ENCODE results near the gene FAM13B.
"Not testable (repeated sequence)": the region's sequence is repeated elsewhere in the genome, so short reads cannot be mapped to it uniquely, and the experiment has no call there.

FAM13B gene

DNA sequence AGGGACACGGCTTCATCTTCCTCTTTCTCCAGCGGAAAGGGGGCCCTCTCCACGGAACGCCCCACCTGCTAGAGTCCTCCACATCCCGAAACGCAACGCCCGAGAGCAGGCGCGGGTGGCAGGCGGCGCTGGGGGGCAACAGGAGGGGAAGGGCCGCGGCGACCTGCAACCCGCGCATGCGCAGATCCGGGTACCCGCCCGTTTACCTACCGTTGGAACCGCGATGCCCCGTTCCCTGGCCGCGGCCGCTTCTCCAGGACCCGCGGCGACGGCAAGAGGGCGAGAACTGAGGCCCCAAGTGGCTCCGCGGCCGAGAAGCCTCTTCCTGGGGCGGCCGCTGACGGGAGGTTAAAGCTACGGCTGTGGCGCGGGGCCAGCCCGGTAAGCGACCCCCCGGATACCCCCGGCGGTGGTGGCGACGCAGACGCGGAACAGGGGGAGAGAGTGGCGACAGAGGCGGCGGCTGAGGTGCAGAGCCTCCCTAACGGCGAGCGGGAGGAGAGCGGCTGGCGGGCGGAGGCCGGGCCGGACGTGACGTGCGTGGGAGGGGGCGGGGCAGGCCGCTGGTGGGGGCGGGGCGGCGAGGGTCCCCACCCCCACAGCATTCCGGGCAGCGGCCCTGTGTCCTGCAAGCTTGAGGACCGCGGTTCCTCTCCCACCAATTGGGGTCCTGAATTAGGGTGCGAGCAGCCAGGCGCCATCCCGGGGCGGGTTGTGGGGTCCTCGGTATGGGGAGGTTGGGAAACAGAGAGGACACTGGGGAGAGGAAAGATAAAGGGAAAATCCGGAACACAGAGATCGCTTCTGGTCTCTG lies at the start of gene FAM13B:
Gene FAM13B, minus strand, starts transcription at position 508 of the 814 bp plus-strand sequence. CDS start 13,968 bp downstream, outside the sequence.
- peak; percentile 95 for DNase-seq (ENCODE audit: low spot score)

DNA sequence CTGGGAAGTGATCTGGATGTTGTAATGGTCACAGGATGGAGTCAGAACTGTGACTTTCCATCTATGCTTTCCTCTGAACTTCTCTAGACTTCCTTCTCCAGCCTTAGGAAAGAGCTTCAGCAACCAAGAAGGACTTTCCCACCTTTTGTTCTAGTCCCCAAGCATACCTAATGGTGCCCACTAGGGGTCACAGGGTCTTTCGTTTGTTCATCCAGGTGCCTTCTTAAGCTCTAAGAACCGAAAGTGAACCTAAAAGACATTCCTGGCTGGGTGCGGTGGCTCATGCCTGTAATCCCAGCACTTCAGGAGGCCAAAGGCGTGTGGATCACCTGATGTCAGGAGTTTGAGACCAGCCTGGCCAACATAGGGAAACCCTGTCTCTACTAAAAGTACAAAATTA lies 49.2 kb upstream of the FAM13B start:
- DNase-seq (ENCODE audit: low spot score), result no peak

DNA sequence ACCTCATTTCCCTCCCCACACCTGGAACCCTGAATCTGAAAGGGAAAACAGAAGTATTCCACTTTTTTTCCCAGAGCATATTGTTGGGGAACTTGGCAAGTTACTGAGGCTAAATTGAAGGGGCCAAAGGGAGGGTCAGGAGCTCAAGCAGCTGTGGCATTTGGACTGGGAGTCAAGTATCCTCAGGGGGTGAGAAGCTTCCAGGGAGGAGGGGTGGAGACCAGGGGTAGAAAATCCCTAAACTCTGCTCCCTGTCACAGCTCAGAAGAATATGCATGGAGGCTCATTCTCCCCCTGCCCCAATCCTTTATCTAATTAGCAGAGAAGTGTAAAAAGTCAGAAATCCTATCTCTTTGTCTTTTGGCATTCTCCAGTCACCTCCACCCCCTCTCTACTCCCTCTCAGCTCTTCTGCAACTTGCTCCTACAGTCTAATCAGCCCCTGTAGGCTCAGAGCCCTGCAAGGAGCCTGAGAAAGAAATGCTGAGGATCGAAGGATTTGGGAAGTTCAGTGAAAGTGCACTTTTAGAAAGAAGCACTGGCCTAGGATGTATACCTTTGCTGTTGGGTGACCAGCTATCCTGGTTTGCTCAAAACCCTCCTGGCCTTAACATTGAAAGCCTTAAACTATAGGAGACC lies 45.2 kb upstream of the FAM13B start:
- no peak for DNase-seq (ENCODE audit: low spot score)

DNA sequence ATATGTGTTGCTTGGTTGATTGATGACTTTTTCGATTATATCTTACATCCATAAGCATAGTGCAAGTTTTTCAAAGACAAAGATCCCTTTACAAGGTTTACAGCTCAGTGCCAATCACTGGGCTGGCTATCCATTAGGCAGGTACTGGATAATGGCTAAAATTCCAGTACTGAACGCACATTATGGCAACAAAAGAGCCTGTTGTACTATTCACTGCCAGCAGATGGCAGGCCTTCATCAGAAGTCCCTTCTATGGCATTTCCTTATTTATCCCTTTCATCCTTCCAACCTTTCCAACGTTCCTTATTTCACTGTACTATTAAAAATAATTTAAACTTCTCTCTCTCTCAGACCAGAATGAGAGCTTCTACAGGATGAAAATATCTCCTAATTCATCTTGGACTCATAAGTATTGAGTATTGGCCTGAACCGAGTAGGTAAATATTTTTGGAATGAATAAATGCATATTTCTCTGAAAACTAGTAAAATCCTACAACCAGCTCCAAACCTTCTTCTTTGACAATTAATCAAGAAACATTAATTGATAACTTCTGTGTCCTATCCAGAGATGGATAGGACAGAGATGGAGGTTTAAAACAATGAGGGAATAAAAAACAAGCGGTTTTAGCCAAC lies 44.3 kb upstream of the FAM13B start:
- peak; percentile 83 for DNase-seq (ENCODE audit: low spot score)

DNA sequence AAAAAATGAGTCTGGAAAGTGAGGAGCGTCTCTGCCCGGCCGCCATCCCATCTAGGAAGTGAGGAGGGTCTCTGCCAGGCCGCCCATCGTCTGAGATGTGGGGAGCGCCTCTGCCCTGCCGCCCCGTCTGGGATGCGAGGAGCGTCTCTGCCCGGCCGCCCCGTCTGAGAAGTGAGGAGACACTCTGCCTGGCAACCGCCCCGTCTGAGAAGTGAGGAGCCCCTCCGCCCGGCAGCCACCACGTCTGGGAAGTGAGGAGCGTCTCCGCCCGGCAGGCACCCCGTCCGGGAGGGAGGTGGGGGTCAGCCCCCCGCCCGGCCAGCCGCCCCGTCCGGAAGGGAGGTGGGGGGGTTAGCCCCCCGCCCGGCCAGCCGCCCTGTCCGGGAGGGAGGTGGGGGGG lies 37.1 kb upstream of the FAM13B start:
- not testable (repeated sequence) for DNase-seq (ENCODE audit: low spot score)

DNA sequence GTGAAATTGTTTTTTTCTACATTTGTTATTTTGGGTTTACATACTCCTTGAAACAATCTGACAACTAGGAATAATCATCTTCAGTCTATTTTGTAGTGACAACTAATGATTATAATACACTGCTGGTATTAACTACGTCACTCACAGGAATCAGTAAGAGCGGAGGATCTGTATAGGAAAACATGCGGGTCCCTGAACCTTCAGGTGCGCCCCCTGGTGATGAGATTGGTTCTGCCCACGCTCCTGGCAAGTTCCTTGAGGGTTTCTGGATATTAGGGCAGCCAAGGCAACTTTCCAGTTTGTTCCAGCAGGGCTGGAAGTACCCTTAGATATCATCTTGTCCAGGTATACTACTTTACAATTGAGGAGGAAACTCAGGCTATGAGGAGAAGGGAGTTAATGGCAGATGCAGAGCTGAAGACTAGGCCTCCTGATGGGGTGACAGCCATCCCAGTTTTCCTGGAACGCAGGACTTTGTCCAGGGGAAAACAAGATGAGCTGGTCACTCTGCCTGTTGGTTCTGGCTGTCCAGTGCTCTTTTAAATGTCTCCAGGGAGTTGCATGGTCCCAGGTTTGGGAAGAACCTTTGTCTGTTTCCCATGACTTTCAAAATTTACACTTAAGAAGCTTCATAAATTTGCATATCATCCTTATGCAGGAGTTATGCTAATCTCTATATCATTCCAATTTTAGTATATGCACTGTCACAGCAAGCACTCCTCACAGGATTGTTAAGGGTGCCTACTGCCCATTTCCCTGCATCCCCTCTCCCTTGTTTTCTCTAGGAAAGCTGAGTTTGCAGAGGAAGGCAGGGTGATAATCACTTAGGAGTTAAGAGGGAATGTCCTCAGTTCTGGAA lies 36.1 kb upstream of the FAM13B start:
- DNase-seq (ENCODE audit: low spot score), result peak; percentile 78

DNA sequence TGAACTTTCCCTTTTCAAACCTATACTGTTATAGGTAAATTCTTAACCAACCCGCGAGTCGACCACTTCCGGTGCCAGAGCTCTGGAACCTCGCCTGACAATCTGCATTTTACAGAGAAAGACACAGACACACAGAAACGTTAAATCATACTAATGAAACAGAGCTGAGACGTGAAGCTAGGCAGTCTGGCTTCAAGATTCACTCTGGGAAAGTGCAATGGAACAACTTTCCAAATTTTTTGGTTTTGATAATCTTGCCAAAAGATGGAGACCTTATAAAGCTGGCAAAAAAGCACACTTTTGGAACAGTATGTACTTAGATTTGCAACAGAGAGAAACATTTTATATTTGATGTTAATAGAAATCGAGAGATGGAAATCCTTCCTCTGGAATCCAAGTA lies 35.1 kb upstream of the FAM13B start:
- no peak for DNase-seq (ENCODE audit: low spot score)

DNA sequence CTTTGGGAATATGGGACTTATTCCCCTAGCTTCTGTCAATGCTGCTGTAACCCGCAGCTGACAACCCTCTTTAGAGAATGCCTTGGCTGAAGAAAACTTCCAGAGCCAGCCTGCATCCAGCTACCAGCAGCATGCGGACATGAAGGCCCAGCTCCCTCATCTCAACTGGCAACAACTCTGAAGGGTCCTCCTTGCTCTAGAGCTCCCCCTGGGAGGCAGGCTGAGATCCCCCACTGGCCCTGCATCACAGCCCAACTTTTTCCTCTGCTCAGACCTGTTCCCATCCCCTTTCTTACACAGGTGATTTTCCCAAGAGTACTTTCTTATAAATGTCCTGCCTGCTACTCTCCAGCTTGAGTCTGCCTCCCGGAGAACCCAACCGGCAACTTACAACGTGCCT lies 32.2 kb upstream of the FAM13B start:
- peak; percentile 32 for DNase-seq (ENCODE audit: low spot score)

DNA sequence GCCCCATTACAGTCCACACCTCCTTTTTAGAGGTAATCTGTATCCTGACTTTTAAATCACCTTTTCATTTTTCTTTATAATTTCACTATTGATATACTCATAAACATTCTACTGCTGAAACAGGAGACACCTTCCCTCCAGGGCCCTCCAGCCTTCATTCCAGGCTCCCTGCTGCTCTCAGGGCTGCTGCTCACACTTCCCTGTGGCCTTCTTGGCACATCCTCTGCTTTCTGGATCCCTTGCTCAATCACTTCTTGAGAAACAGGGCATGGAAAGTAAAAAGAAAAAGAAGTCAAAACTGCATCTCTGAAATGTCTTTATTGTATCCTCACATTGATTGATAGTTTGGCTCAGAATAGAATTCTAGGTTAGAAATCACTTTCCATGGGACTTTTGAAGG lies 31.6 kb upstream of the FAM13B start:
- DNase-seq (ENCODE audit: low spot score), result no peak

DNA sequence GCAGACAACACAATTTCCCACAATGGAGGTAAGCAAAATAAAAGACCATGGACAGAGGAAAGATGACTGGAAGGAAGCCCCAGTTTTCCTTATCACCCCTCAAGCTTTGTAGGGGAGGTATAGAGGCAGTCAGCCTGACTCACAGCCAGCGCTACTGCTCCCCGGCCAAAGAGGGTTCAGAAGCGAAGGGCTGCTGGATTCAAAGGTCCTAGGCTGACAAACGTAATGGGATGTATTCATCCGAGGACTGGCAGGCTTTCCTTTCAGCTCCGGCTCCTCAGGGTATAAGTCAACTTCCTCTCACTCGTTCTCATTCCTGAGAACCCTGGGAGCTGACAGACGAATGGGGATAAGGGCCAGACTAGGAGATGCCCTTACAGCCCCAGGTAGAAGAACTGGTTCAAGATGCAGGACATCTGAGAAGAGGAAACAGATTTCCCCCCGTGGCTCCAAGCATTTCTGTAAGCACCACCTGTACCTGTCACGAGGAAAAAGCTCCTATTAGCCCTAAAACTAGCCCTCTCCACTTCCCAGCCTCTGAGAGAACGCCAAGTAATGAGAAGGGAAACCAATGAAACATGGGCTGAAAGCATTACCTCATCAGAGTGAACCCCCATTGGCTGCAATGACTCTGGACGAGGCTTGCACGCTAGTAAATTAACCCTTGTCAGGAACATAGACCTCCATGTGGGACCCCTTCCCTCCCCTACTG lies 22.1 kb upstream of the FAM13B start:
- peak; percentile 57 for DNase-seq (ENCODE audit: low spot score)

DNA sequence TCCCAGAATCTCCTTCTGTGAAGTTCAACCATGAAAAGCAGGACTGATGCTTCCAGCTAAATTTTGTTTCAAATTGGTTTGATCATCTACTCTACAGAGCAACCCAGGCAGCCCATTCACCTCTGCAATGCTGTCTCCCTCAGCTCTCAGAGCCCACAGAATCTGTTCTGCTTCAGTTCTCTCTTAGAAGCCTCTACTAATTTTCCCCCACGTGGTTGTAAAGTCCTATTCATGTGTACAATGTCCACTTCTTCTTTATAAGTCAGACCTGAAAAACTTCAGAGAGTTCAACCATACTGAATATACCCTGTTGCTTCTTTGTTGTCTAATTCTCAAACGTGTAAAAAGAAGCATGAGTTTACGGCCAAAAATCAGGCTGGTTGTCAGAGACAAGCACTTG lies 21.3 kb upstream of the FAM13B start:
- no peak for DNase-seq (ENCODE audit: low spot score)

DNA sequence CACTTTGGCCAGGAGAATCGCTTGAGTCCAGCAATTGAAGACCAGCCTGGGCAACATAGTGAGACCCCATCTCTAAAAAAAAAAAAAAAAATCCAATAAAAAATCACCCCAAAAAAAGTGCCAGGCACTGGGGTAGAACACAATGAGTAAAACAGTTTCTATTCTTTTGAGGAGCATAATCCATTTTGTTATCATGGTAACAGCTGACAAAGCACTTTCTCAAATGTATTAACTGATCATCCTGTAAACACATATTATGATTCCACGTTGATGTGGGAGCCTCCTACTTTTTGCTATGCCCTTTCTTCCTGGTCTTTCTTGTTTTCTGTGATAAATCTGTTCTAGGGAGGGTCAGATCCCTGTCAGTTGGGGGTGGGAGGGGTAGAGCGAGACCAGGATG lies 20.7 kb upstream of the FAM13B start:
- no peak for DNase-seq (ENCODE audit: low spot score)

DNA sequence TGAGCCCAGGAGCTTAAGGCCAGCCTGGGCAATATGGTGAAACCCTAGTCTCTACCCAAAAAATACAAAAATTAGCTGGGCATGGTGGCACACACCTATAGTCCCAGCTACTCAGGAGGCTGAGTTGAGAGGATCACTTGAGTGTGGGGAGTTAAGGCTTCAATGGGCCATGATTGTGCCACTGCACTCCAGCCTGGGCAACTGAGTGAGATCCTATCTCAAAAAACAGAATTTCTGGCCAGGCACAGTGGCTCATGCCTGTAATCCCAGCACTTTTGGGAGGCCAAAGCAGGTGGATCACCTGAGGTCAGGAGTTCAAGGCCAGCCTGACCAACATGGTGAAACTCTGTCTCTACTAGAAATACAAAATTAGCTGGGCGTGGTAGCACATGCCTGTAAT lies 19.8 kb upstream of the FAM13B start:
- not testable (repeated sequence) for DNase-seq (ENCODE audit: low spot score)

DNA sequence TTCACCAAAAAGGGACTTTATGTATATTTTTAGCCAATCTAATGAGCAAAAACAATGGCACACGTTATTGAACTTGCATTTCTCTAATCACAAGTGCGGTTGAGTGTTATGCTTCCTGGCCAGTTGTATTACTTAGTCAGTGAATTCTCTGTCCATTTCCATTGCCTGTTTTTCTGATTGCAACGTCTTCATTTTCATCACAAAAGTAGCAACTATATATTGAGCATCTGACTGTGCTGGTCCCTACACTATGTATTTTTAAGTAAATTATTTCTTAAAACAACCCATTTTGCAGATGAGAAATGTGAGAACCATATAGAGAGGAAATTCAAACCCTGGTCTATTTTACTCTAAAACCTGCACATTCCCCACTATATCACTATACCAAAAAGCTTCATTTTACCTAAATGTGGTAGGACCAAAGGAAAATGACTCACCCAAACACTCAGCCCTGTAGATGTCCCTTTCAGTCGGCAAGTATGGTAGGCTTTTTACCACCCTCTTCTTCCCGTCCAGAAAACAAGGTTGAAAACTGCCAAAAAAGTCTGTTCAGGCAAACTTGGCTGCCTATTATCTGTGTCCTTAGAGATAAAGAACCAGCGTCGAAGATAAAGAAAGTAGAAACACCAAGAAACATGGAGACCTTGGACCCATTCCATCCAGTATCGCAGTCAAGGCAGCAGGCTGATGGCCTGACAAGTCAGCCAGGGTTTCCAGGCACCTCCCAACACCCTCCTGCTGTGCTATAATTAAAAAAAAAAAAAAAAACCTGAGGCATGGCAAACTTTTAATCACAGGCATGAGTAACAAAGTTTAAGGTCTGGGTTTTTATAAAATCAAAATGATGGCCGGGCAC lies 18.8 kb upstream of the FAM13B start:
- no peak for DNase-seq (ENCODE audit: low spot score)

DNA sequence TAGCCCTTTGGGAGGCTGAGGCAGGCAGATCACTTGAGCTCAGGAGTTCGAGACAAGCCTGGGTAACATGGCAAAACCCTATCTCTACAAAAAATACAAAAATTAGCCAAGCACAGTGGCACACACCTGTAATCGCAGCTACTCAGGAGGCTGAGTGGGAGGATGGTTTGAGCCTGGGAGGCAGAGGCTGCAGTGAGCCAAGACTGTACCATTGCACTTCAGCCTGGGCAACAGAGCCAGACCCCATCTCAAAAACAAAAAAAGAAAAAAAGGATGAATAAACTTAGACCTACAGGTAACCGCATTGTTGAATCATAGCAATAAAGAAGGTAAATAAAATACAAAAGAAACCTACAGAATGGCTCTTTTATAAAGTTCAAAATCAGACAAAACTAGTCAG lies 12.4 kb upstream of the FAM13B start:
- not testable (repeated sequence) for DNase-seq (ENCODE audit: low spot score)

DNA sequence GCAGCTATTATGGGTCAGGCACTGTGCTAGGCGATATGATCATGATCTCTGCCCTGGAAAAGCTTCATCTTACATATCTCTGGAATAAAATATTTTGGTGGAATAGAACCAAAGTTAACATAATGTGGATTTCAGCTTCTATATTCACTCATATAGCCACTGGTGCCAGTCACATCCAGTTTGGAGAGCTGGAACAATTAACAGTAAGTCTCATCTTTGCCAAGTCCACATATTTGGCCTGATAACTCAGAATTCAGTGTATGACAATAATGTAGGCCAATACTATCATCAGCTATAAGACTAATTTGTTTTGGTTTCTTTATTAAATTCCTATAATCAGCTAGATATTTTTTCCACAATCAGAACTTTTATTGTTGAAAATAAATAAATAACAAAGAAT lies 5.9 kb upstream of the FAM13B start:
- DNase-seq (ENCODE audit: low spot score), result no peak

DNA sequence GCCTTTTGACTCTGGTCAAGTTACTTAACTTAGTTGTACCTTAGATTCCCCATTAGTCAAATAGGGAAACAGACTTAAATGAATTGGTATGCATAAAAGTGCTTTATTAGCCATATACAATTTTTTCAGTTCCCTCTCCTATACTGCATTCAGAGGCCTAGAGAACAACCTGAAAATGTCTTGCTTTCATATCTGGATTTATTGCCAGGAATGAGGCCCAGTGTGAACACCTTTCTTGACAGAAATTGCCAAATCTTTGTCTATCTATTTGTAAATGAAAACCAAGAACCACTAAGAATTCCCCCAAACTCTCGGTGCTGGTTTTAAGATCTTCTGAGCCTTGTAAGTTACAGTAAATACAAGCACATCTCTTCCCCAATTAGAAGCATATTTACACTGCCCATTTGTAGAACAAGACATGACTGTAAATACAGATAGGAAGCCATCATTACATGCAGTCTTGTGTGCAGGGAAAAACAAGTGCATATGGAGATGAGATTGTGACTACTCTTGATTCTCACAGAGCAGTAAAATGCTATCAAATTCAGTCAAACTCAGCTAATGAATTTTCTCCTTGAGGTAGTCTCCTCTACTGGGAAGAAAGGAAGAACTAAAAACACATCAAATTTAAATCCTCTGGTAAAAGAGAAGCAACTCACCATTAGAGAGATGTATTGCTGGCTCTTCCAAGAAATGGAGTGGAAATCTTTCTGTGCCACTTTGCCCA lies 5.2 kb upstream of the FAM13B start:
- DNase-seq (ENCODE audit: low spot score), result no peak

DNA sequence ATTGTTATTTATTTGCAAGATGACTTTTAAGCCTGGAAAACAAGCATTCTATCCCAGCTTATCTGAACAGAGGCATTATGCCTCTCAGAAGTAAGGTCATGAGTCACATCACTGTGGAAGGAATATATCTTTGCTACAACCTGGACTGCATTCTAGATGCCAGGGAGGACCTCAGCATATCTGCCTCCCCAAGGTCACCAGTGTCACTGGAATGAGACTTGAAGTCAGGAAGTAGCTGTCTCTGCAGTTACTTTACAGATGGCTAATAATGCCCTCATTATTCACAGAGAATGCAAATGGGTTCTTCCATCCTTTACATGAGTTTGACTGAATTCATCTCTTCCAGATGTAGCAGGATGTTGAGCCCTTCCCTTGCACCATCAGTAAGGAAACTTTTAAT lies 4.4 kb upstream of the FAM13B start:
- no peak for DNase-seq (ENCODE audit: low spot score)

DNA sequence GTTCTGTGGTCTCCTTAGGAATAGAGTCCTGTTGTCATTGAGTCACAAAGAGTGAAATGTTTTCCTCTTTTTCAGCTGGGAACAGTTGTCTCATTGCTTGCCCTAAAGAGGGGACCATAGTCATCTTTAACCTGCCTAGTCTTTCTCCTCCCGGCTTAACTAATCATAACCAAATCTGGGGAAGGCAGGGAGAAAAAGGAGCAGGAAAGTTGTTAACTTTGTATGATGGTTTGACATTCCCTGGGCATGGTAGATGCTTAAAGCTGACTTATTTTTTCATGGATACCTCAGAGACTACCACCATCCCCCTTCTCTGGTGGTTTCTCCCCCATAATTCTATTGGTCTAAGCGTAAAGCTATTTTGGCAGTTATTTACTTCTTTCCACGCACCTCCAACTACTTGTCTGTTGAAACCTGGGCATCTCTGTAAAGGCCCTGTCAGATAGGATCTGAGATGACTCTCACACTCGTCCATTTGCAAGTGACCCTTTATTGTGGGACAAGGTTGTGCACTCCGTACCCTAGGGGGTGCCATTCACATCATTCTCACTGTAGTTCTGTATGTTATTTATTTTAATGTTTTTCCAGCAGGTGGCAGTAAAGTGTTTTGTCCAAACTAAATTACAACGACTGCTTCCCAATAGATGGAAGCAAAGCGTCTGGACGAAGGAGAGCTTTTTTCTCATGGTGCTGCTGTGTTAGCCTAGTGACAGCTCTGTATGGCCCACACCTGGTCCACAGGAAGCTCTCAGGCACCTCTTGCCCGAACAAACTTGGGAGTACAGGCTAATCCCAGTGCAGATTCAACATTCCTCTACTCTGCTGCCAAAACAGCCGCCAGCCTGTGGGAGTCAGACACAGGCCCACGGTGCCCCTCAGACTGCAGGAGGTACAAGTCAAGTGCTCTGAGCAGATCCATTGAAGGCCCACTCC lies 3.0 kb upstream of the FAM13B start:
- DNase-seq (ENCODE audit: low spot score), result peak; percentile 60
